HEK293 (cell line): Measurements from ENCODE around the gene NYNRIN.
A peak's percentile ranks its signal among the peaks of the same experiment; 100 is the strongest.

ENCODE experiments used
- BCL11B ChIP-seq: fragments of 450-650 bp; formaldehyde crosslinking; IDR thresholded peaks from 2 replicates; pipeline ENCODE4 v1.5.1; 2016; ENCODE audit warnings: low read depth, missing biosample characterization, missing genetic modification characterization
- HOXA7 ChIP-seq: sonication (generic); formaldehyde crosslinking; IDR thresholded peaks from 2 replicates; pipeline ENCODE4 v1.8.1; 2022; ENCODE audit warnings: missing genetic modification reagents, borderline replicate concordance
- KLF7 ChIP-seq: fragments of 450-650 bp; formaldehyde crosslinking; IDR thresholded peaks from 2 replicates; pipeline ENCODE4 v1.5.1; 2016; ENCODE audit warnings: missing biosample characterization, missing genetic modification characterization, borderline replicate concordance
- SCRT2 ChIP-seq: fragments of 450-650 bp; formaldehyde crosslinking; IDR thresholded peaks from 2 replicates; pipeline ENCODE4 v1.5.1; 2016; ENCODE audit warnings: missing biosample characterization, missing genetic modification characterization
- SETDB1 ChIP-seq: IDR thresholded peaks from one replicate; pipeline ENCODE4 v1.6.1; 2017; ENCODE audit warnings: mild to moderate bottlenecking, low read length, moderate library complexity, mixed read lengths; ENCODE audit not compliant: insufficient read length
- YY2 ChIP-seq: fragments of 450-650 bp; formaldehyde crosslinking; IDR thresholded peaks from 2 replicates; pipeline ENCODE4 v1.5.1; 2016; ENCODE audit warnings: missing biosample characterization, missing genetic modification characterization
- ZBTB6 ChIP-seq: fragments of 450-650 bp; formaldehyde crosslinking; IDR thresholded peaks from 2 replicates; pipeline ENCODE4 v1.5.1; 2017; ENCODE audit warnings: missing biosample characterization, missing genetic modification characterization
- ZFHX2 ChIP-seq: fragments of 450-650 bp; formaldehyde crosslinking; conservative IDR thresholded peaks from 2 replicates; pipeline ENCODE4 v1.5.1; 2016; ENCODE audit warnings: missing biosample characterization, missing genetic modification characterization
- ZFP3 ChIP-seq: fragments of 450-650 bp; formaldehyde crosslinking; IDR thresholded peaks from 2 replicates; pipeline ENCODE4 v1.5.1; 2016; ENCODE audit warnings: low read depth, missing biosample characterization, missing genetic modification characterization
- ZNF121 ChIP-seq: fragments of 450-650 bp; formaldehyde crosslinking; IDR thresholded peaks from 2 replicates; pipeline ENCODE4 v1.5.1; 2016; ENCODE audit warnings: missing biosample characterization, missing genetic modification characterization
- ZNF140 ChIP-seq: fragments of 450-650 bp; formaldehyde crosslinking; IDR thresholded peaks from 2 replicates; pipeline ENCODE4 v1.5.1; 2016; ENCODE audit warnings: missing biosample characterization, missing genetic modification characterization
- ZNF2 ChIP-seq: fragments of 450-650 bp; formaldehyde crosslinking; IDR thresholded peaks from 2 replicates; pipeline ENCODE4 v1.5.1; 2016; ENCODE audit warnings: missing biosample characterization, missing genetic modification characterization
- ZNF223 ChIP-seq: fragments of 450-650 bp; formaldehyde crosslinking; IDR thresholded peaks from 2 replicates; pipeline ENCODE4 v1.5.1; 2016; ENCODE audit warnings: missing biosample characterization, missing genetic modification characterization
- ZNF239 ChIP-seq: fragments of 450-650 bp; formaldehyde crosslinking; IDR thresholded peaks from 2 replicates; pipeline ENCODE4 v1.5.1; 2016; ENCODE audit warnings: missing biosample characterization, missing genetic modification characterization
- ZNF423 ChIP-seq: fragments of 450-650 bp; formaldehyde crosslinking; IDR thresholded peaks from 2 replicates; pipeline ENCODE4 v1.5.1; 2016; ENCODE audit warnings: missing biosample characterization, missing genetic modification characterization
- ZNF501 ChIP-seq: fragments of 450-650 bp; formaldehyde crosslinking; IDR thresholded peaks from 2 replicates; pipeline ENCODE4 v1.5.1; 2016; ENCODE audit warnings: missing biosample characterization, missing genetic modification characterization
- ZNF514 ChIP-seq: fragments of 450-650 bp; formaldehyde crosslinking; IDR thresholded peaks from 2 replicates; pipeline ENCODE4 v1.5.1; 2016; ENCODE audit warnings: missing biosample characterization, missing genetic modification characterization
- ZNF521 ChIP-seq: fragments of 450-650 bp; formaldehyde crosslinking; IDR thresholded peaks from 2 replicates; pipeline ENCODE4 v1.5.1; 2017; ENCODE audit warnings: missing biosample characterization, mild to moderate bottlenecking, missing genetic modification characterization
- ZNF544 ChIP-seq: fragments of 450-650 bp; formaldehyde crosslinking; IDR thresholded peaks from 2 replicates; pipeline ENCODE4 v1.5.0; 2017; ENCODE audit warnings: missing biosample characterization, missing genetic modification characterization
- ZNF560 ChIP-seq: fragments of 450-650 bp; formaldehyde crosslinking; IDR thresholded peaks from 2 replicates; pipeline ENCODE4 v1.5.1; 2017; ENCODE audit warnings: missing biosample characterization, missing genetic modification characterization, borderline replicate concordance
- ZNF571 ChIP-seq: fragments of 450-650 bp; formaldehyde crosslinking; IDR thresholded peaks from 2 replicates; pipeline ENCODE4 v1.5.0; 2017; ENCODE audit warnings: missing biosample characterization, missing genetic modification characterization
- ZNF596 ChIP-seq: fragments of 450-650 bp; IDR thresholded peaks from 2 replicates; pipeline ENCODE4 v1.5.0; 2018; ENCODE audit warnings: missing biosample characterization, mild to moderate bottlenecking, missing genetic modification characterization, moderate library complexity
- ZNF629 ChIP-seq: fragments of 450-650 bp; formaldehyde crosslinking; IDR thresholded peaks from 2 replicates; pipeline ENCODE4 v1.5.1; 2017; ENCODE audit warnings: missing biosample characterization, missing genetic modification characterization
- ZNF658 ChIP-seq: fragments of 450-650 bp; formaldehyde crosslinking; IDR thresholded peaks from 2 replicates; pipeline ENCODE4; 2016; ENCODE audit warnings: missing biosample characterization, missing genetic modification characterization
- ZNF660 ChIP-seq: fragments of 450-650 bp; IDR thresholded peaks from 2 replicates; pipeline ENCODE4 v1.5.1; 2018; ENCODE audit warnings: missing biosample characterization, mild to moderate bottlenecking, missing genetic modification characterization
- ZNF670 ChIP-seq: fragments of 450-650 bp; formaldehyde crosslinking; IDR thresholded peaks from 2 replicates; pipeline ENCODE4 v1.5.1; 2016; ENCODE audit warnings: missing biosample characterization, missing genetic modification characterization, low read depth
- ZNF76 ChIP-seq: fragments of 450-650 bp; formaldehyde crosslinking; IDR thresholded peaks from 2 replicates; pipeline ENCODE4; 2016; ENCODE audit warnings: low read depth, missing biosample characterization, missing genetic modification characterization, borderline replicate concordance
- ZNF777 ChIP-seq: fragments of 450-650 bp; formaldehyde crosslinking; IDR thresholded peaks from 2 replicates; pipeline ENCODE4 v1.5.1; 2017; ENCODE audit warnings: missing biosample characterization, missing genetic modification characterization, borderline replicate concordance
- ZNF791 ChIP-seq: fragments of 450-650 bp; formaldehyde crosslinking; IDR thresholded peaks from 2 replicates; pipeline ENCODE4 v1.5.1; 2016; ENCODE audit warnings: missing biosample characterization, missing genetic modification characterization
- TF ChIP-seq, protein P1 (sequence below): fragments of 450-650 bp; formaldehyde crosslinking; IDR thresholded peaks from 2 replicates; pipeline ENCODE4 v1.5.1; 2016; ENCODE audit warnings: missing biosample characterization, missing genetic modification characterization
- TF ChIP-seq, protein P2 (sequence below): fragments of 450-650 bp; formaldehyde crosslinking; IDR thresholded peaks from 2 replicates; pipeline ENCODE4 v1.5.0; 2017; ENCODE audit warnings: missing biosample characterization, missing genetic modification characterization, borderline replicate concordance
- TF ChIP-seq, protein P3 (sequence below): sonication (generic); formaldehyde crosslinking; IDR thresholded peaks from 2 replicates; pipeline ENCODE4 v1.8.1; 2022; ENCODE audit warnings: mild to moderate bottlenecking, moderate library complexity, missing genetic modification reagents

Gene NYNRIN

GRCh38 chr14:24365600-24366412, 33.0 kb upstream of the NYNRIN start (continued):
- TF ChIP-seq ZNF514 (no peak), ZNF596 (tag by site-specific recombination) (no peak), ZNF239 (tag by site-specific recombination) (no peak), ZFHX2 (no peak), ZNF501 (tag by site-specific recombination) (no peak; the same call in 1 of the 2 replicates), ZBTB6 (no peak), ZNF423 (tag by site-specific recombination) (0 out of 2 replicates have a peak, but pooled peaks have one; percentile 12), ZFP3 (tag by site-specific recombination) (no peak), ZNF521 (no peak), ZNF791 (tag by site-specific recombination) (no peak), ZNF121 (tag by site-specific recombination) (no peak), SETDB1 (no peak), SCRT2 (tag by site-specific recombination) (no peak), ZNF544 (no peak), ZNF777 (no peak), ZNF140 (tag by site-specific recombination) (no peak), ZNF670 (tag by site-specific recombination) (no peak), ZNF76 (0 out of 2 replicates have a peak, but pooled peaks have one; percentile 32), ZNF629 (tag by site-specific recombination) (peak; percentile 69), ZNF2 (peak; percentile 40; the same call in 1 of the 2 replicates), YY2 (tag by site-specific recombination) (no peak), HOXA7 (CRISPR knock-in tag) (no peak), KLF7 (tag by site-specific recombination) (no peak), ZNF660 (tag by site-specific recombination) (no peak), ZNF658 (tag by site-specific recombination) (no peak), ZNF560 (no peak), ZNF571 (no peak), ZNF223 (no peak), BCL11B (tag by site-specific recombination) (no peak)
- TF ChIP-seq, protein P1, sequence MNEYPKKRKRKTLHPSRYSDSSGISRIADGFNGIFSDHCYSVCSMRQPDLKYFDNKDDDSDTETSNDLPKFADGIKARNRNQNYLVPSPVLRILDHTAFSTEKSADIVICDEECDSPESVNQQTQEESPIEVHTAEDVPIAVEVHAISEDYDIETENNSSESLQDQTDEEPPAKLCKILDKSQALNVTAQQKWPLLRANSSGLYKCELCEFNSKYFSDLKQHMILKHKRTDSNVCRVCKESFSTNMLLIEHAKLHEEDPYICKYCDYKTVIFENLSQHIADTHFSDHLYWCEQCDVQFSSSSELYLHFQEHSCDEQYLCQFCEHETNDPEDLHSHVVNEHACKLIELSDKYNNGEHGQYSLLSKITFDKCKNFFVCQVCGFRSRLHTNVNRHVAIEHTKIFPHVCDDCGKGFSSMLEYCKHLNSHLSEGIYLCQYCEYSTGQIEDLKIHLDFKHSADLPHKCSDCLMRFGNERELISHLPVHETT (tag by site-specific recombination), result no peak
- TF ChIP-seq, protein P2, sequence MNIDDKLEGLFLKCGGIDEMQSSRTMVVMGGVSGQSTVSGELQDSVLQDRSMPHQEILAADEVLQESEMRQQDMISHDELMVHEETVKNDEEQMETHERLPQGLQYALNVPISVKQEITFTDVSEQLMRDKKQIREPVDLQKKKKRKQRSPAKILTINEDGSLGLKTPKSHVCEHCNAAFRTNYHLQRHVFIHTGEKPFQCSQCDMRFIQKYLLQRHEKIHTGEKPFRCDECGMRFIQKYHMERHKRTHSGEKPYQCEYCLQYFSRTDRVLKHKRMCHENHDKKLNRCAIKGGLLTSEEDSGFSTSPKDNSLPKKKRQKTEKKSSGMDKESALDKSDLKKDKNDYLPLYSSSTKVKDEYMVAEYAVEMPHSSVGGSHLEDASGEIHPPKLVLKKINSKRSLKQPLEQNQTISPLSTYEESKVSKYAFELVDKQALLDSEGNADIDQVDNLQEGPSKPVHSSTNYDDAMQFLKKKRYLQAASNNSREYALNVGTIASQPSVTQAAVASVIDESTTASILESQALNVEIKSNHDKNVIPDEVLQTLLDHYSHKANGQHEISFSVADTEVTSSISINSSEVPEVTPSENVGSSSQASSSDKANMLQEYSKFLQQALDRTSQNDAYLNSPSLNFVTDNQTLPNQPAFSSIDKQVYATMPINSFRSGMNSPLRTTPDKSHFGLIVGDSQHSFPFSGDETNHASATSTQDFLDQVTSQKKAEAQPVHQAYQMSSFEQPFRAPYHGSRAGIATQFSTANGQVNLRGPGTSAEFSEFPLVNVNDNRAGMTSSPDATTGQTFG (tag by site-specific recombination), result no peak
- TF ChIP-seq, protein P3, sequence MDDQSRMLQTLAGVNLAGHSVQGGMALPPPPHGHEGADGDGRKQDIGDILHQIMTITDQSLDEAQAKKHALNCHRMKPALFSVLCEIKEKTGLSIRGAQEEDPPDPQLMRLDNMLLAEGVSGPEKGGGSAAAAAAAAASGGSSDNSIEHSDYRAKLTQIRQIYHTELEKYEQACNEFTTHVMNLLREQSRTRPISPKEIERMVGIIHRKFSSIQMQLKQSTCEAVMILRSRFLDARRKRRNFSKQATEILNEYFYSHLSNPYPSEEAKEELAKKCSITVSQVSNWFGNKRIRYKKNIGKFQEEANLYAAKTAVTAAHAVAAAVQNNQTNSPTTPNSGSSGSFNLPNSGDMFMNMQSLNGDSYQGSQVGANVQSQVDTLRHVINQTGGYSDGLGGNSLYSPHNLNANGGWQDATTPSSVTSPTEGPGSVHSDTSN, result no peak
